Left cardiac atrium (tissue), 4 donors: ENCODE results near the gene LRRTM1. TPM values are rescaled to one million over a fixed set of nuclear protein-coding genes. Genes with fewer than 3 reads are reported as not detected.

Experiments
- ATAC-seq, 2 donors: fragments of 200-7000 bp; cut with Tn5 transposase; one replicate each; pipeline ENCODE4 v1.9.1; 2020; ENCODE audit warnings: mild to moderate bottlenecking in 2 of 2, moderate library complexity in 2 of 2
- DNase-seq: peaks from one replicate; pipeline ENCODE4 v3.0.0-alpha.2; 2020
- intact Hi-C, 2 donors: fragments of 100-400 bp; cut with DNase I; formaldehyde crosslinking; loops; one replicate each; pipeline versions ENCODE4 v1.14.1 to v1.15.1; 2022 to 2023
- long read RNA-seq: library from polyadenylated mRNA; unstranded; transcript quantifications from one replicate; pipeline ENCODE4 v2.0.0, GENCODE V29; 2021
- total RNA-seq, 2 donors: library from RNA; stranded (reverse); fragmentation: NEBNext Ultra II Directional; extraction: Animal tissue kit (Norgen Biotek cat#: 25700); gene quantifications; one replicate each; pipeline ENCODE4 v1.2.1, GENCODE V29; 2021
- donor health status: DM: no; HTN: yes; CAD: no.
- donor health status: DM: no; HTN: yes; CAD: no; lungs with severe emphysema.
- donor health status: DM: yes; HTN: yes; CAD: no.
- donor health status: Dilated cardiomyopathy.

Gene LRRTM1
- total RNA-seq = under 1 TPM; 0.18 to 0.41 TPM
- long read RNA-seq = 0 reads

GRCh38 chr2:80303909-80304837 lies at the start of gene LRRTM1:
TSS of gene LRRTM1 (minus strand) at chr2:80304752. CDS start at chr2:80303819, 933 bp downstream.
- peak; percentile 25 for DNase-seq
- intact Hi-C loops = no loop called here
- ATAC-seq = peak; percentile 65 to 83

GRCh38 chr2:80351231-80351630 lies 46.7 kb upstream of the LRRTM1 start:
- no peak for DNase-seq
- no peak for ATAC-seq

GRCh38 chr2:80348953-80349352 lies 44.4 kb upstream of the LRRTM1 start:
- no peak for DNase-seq
- no peak for ATAC-seq
- intact Hi-C loops = no loop called here

More at GRCh38 chr2:80351231-80351630, 46.7 kb upstream of the LRRTM1 start:
- intact Hi-C loops = no loop called here

GRCh38 chr2:80348078-80348477 lies 43.5 kb upstream of the LRRTM1 start:
- intact Hi-C loops = no loop called here
- ATAC-seq (no peak), DNase-seq (no peak)

- ATAC-seq (peak in 1 of 2 donors; percentile 51), DNase-seq (no peak)
- intact Hi-C loops = no loop called here
Observed at GRCh38 chr2:80340022-80340421, 35.5 kb upstream of the LRRTM1 start.

- intact Hi-C loops = no loop called here
- no peak for DNase-seq
- no peak for ATAC-seq
Observed at GRCh38 chr2:80338794-80339193, 34.2 kb upstream of the LRRTM1 start.

- peak; percentile 30 to 34 for ATAC-seq
Observed at GRCh38 chr2:80335411-80335810, 30.9 kb upstream of the LRRTM1 start.

GRCh38 chr2:80333886-80334285 lies 29.3 kb upstream of the LRRTM1 start:
- DNase-seq (no peak), ATAC-seq (no peak)
- intact Hi-C loops = no loop called here

More at GRCh38 chr2:80335411-80335810, 30.9 kb upstream of the LRRTM1 start:
- no peak for DNase-seq
- intact Hi-C loops = no loop called here

- intact Hi-C loops = no loop called here
- ATAC-seq (no peak), DNase-seq (no peak)
Observed at GRCh38 chr2:80330527-80331450, 26.2 kb upstream of the LRRTM1 start.

- no peak for ATAC-seq
- no peak for DNase-seq
- intact Hi-C loops = loop anchor here (5.0 to 10.0 kb wide), 3 partner anchors 98 to 255 kb away; no protein-coding TSS in a partner anchor
Observed at GRCh38 chr2:80329491-80329890, 24.9 kb upstream of the LRRTM1 start.

GRCh38 chr2:80328159-80328571 lies 23.6 kb upstream of the LRRTM1 start:
- ATAC-seq (no peak), DNase-seq (no peak)
- intact Hi-C loops = loop anchor here (5.0 to 10.0 kb wide), 3 partner anchors 99 to 253 kb away; no protein-coding TSS in a partner anchor

GRCh38 chr2:80326861-80327260 lies 22.3 kb upstream of the LRRTM1 start:
- DNase-seq = no peak
- intact Hi-C loops = loop anchor here (2.0 to 10.0 kb wide), 4 partner anchors 100 to 252 kb away; no protein-coding TSS in a partner anchor
- ATAC-seq = no peak

- intact Hi-C loops = loop anchor here (2.0 to 10.0 kb wide), 4 partner anchors 101 to 251 kb away; no protein-coding TSS in a partner anchor
- DNase-seq = no peak
- ATAC-seq = peak; percentile 45 to 47
Observed at GRCh38 chr2:80326214-80326613, 21.7 kb upstream of the LRRTM1 start.

- DNase-seq (no peak), ATAC-seq (no peak)
- intact Hi-C loops = loop anchor here in 1 of 2 donors (10.0 kb wide), 1 partner anchor 250 kb away; no protein-coding TSS in a partner anchor
Observed at GRCh38 chr2:80324525-80324924, 20.0 kb upstream of the LRRTM1 start.

GRCh38 chr2:80323610-80324009 lies 19.1 kb upstream of the LRRTM1 start:
- intact Hi-C loops = loop anchor here in 1 of 2 donors (10.0 kb wide), 1 partner anchor 249 kb away; no protein-coding TSS in a partner anchor
- DNase-seq (no peak), ATAC-seq (no peak)

GRCh38 chr2:80322958-80323357 lies 18.4 kb upstream of the LRRTM1 start:
- intact Hi-C loops = loop anchor here in 1 of 2 donors (10.0 kb wide), 1 partner anchor 248 kb away; no protein-coding TSS in a partner anchor
- DNase-seq = no peak
- no peak for ATAC-seq

GRCh38 chr2:80322311-80322920 lies 17.9 kb upstream of the LRRTM1 start:
- intact Hi-C loops = loop anchor here in 1 of 2 donors (10.0 kb wide), 1 partner anchor 248 kb away; no protein-coding TSS in a partner anchor
- DNase-seq = no peak
- ATAC-seq = no peak

- ATAC-seq (no peak), DNase-seq (no peak)
- intact Hi-C loops = no loop called here
Observed at GRCh38 chr2:80312282-80312839, 7.8 kb upstream of the LRRTM1 start.
